ENCODE data around the gene GNAT1. TPM values are rescaled to one million over a fixed set of nuclear protein-coding genes. Genes with fewer than 3 reads are reported as not detected.
"Not testable (repeated sequence)": the region's sequence is repeated elsewhere in the genome, so short reads cannot be mapped to it uniquely, and the experiment has no call there.

The GNAT1 gene
- total RNA-seq, 4 donors from 2014 or later: not detected

GRCh38 chr3:50224639-50225038, 33.2 kb downstream of the GNAT1 start:
- peaks cover 0 to 20% (median 0%) of the 10 kb centered on the region in 4 donors for H3K4me1 ChIP-seq
- no peak for DNase-seq
- no peak overlapping the region for H3K4me3 ChIP-seq
- no peak overlapping the region for H3K27ac ChIP-seq
- H3K9me3 ChIP-seq: no peaks in the 10 kb centered on the region
- H3K36me3 ChIP-seq: no peaks in the 10 kb centered on the region
- no peaks in the 10 kb centered on the region for H3K27me3 ChIP-seq
- TF ChIP-seq, protein P1, sequence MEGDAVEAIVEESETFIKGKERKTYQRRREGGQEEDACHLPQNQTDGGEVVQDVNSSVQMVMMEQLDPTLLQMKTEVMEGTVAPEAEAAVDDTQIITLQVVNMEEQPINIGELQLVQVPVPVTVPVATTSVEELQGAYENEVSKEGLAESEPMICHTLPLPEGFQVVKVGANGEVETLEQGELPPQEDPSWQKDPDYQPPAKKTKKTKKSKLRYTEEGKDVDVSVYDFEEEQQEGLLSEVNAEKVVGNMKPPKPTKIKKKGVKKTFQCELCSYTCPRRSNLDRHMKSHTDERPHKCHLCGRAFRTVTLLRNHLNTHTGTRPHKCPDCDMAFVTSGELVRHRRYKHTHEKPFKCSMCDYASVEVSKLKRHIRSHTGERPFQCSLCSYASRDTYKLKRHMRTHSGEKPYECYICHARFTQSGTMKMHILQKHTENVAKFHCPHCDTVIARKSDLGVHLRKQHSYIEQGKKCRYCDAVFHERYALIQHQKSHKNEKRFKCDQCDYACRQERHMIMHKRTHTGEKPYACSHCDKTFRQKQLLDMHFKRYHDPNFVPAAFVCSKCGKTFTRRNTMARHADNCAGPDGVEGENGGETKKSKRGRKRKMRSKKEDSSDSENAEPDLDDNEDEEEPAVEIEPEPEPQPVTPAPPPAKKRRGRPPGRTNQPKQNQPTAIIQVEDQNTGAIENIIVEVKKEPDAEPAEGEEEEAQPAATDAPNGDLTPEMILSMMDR (IDR thresholded peaks at IDR 0.05): no peak
- no peak for TF ChIP-seq POLR2A (IDR thresholded peaks at IDR 0.05)

DNA sequence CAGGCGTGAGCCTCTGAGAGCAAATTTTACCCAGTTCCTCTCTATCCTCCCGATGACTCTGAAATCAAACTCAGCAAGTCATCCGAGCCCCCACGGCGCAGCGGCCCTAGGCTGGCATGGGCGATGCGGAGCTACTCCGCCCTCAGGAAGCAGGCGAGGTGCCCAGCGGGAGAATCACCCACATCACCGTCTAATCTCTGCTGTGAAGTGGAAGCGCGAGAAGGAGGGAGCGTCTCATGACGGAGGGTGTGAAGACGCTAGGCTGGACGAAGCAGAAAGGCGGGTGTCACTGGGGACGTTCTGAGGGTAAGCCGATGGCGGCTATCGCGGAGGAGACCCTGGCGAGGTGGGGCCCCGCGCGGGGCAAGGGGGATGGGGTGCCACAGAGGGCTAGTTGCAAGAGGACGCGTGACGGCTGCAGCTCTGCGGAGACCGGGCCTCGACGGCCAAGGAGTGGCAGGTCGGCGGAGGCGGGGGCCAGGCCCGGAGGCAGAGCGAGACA, 35.5 kb downstream of the GNAT1 start:
- Histone ChIP-seq H3K4me3 (peak overlapping the region; percentile 47 to 78 (median 64)), H3K9me3 (no peaks in the 10 kb centered on the region), H3K36me3 (no peaks in the 10 kb centered on the region), H3K4me1 (peaks cover 0 to 20% (median 0%) of the 10 kb centered on the region in 4 donors), H3K27me3 (no peaks in the 10 kb centered on the region), H3K27ac (peak overlapping the region; percentile 10 to 87 (median 72))
- TF ChIP-seq POLR2A (IDR thresholded peaks at IDR 0.05): no peak
- TF ChIP-seq, protein P1 (IDR thresholded peaks at IDR 0.05): no peak
- DNase-seq: peak in 2 of 3 donors; percentile 43 to 74

DNA sequence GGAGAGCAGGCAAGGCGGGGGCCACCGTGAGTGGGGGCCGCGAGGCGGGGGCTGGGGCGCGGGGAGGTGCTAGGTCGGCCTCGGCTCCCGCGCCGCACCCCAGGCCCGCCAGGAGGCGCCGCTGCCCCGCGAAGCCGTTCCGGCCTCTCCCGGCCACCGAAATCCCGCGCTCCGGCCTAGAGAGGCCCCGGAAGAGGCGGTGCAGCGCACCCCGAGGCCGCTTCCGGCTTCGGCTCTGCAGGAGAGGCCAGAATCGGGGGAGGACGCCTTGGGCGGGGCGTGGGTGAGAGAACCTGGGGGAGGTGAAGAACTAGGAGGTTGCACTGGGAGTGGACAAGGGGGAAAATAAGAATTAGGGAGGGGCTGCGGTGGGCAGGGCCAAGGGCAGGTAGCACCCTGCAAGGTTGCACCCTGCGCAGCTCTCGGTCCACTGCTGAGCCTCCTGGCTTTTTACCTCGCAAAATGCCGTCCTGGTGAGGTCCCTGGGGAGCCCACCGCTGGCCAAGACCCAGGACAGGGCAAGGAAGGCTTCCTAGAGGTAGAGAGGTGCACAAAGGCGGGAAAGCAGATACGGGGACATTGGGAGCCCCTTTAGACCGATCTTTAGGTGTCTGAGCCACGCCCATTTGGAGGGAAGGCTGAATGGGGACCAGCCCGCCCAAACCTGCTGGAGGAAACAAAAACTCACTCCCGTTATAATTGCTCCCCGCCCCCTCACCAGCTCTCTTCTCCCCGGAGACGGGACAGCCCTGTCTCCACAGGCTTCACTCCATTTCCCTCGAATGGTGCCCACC, 36.2 kb downstream of the GNAT1 start:
- Histone ChIP-seq H3K27ac (peak overlapping the region; percentile 72 to 87 (median 72)), H3K4me3 (peak overlapping the region; percentile 47 to 78 (median 64)), H3K36me3 (no peaks in the 10 kb centered on the region), H3K9me3 (no peaks in the 10 kb centered on the region), H3K27me3 (no peaks in the 10 kb centered on the region), H3K4me1 (peaks cover 0 to 20% (median 0%) of the 10 kb centered on the region in 4 donors)
- TF ChIP-seq POLR2A (IDR thresholded peaks at IDR 0.05): peak; percentile 40 to 57
- TF ChIP-seq, protein P1 (IDR thresholded peaks at IDR 0.05): peak; percentile 77 to 98 (median 97)
- peak; percentile 93 to 97 (median 95) for DNase-seq

- Histone ChIP-seq H3K4me3 (peak overlapping the region in 3 of 4 donors; percentile 61 to 78 (median 68)), H3K27ac (peak overlapping the region; percentile 72 to 87 (median 72)), H3K4me1 (peaks cover 0 to 20% (median 0%) of the 10 kb centered on the region in 4 donors)
- DNase-seq, H3K27me3 ChIP-seq, H3K36me3 ChIP-seq, H3K9me3 ChIP-seq: not testable (repeated sequence)
Observed at GRCh38 chr3:50228184-50228763, 36.9 kb downstream of the GNAT1 start.

- Histone ChIP-seq H3K36me3 (no peaks in the 10 kb centered on the region), H3K27ac (peak overlapping the region in 1 of 4 donors; percentile 49), H3K4me1 (peaks cover 0 to 20% (median 0%) of the 10 kb centered on the region in 4 donors), H3K27me3 (no peaks in the 10 kb centered on the region), H3K4me3 (no peak overlapping the region), H3K9me3 (no peaks in the 10 kb centered on the region)
- no peak for TF ChIP-seq POLR2A (IDR thresholded peaks at IDR 0.05)
- TF ChIP-seq, protein P1 (IDR thresholded peaks at IDR 0.05): no peak
- DNase-seq: no peak
Observed at GRCh38 chr3:50229490-50229889, 38.1 kb downstream of the GNAT1 start.
